Vagina (tissue), 2 donors: ENCODE data around the gene SHANK1.

ENCODE experiments used
- POLR2A ChIP-seq, 2 donors: fragments of 450-650 bp; IDR thresholded peaks; one replicate each; pipeline ENCODE4 v1.6.1; 2017; ENCODE audit warnings: antibody characterized with exemption in 2 of 2, mild to moderate bottlenecking in 2 of 2, moderate library complexity in 2 of 2
- TF ChIP-seq, protein P1 (sequence below), 3 experiments: fragments of 450-650 bp in 2 of 3; fragments of 200-600 bp in 1 of 3; sonication (generic) in 1 of 3; IDR thresholded peaks; one replicate each; pipeline ENCODE4 v1.5.1; 2017 to 2019; ENCODE audit warnings: antibody characterized with exemption in 3 of 3, mild to moderate bottlenecking in 2 of 3, moderate library complexity in 2 of 3

DNA sequence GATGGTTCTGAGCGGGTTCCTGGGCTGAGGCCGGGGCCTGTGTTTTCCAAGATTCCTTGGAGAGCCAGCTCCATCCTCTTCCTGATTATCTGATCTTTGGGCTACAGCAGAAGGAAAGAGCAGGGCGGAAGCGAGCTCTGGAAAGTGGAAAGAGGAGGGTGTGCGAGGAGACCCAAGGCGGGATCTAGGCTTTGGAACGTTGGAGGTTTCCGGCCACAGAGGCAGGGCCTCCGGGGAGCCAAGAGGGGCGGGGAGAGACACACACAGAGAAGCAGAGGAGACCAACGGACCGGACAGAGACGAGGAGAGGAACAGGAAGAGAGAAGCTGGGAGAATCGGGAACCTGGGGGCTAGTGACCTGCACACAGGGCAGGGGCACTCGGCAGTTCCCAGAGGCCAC lies 3.5 kb upstream of the SHANK1 start, which contains the start of gene CLEC11A:
- TF ChIP-seq, protein P1, sequence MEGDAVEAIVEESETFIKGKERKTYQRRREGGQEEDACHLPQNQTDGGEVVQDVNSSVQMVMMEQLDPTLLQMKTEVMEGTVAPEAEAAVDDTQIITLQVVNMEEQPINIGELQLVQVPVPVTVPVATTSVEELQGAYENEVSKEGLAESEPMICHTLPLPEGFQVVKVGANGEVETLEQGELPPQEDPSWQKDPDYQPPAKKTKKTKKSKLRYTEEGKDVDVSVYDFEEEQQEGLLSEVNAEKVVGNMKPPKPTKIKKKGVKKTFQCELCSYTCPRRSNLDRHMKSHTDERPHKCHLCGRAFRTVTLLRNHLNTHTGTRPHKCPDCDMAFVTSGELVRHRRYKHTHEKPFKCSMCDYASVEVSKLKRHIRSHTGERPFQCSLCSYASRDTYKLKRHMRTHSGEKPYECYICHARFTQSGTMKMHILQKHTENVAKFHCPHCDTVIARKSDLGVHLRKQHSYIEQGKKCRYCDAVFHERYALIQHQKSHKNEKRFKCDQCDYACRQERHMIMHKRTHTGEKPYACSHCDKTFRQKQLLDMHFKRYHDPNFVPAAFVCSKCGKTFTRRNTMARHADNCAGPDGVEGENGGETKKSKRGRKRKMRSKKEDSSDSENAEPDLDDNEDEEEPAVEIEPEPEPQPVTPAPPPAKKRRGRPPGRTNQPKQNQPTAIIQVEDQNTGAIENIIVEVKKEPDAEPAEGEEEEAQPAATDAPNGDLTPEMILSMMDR (IDR thresholded peaks at IDR 0.05) = no peak
- TF ChIP-seq POLR2A (IDR thresholded peaks at IDR 0.05) = peak in 1 of 2 donors; percentile 6
